Ovary (tissue), 9 donors: ENCODE data around the gene PLXNB2. TPM values are rescaled to one million over a fixed set of nuclear protein-coding genes. Genes with fewer than 3 reads are reported as not detected.
A peak's percentile ranks its signal among the peaks of the same experiment; 100 is the strongest.

Experiments used
- DNase-seq, 5 donors: peaks; one replicate each; pipeline ENCODE4 v3.0.0-alpha.2; 2019 to 2020
- H3K27ac ChIP-seq, 2 donors: fragments of 200-600 bp; one replicate each; pipeline versions ENCODE4 v1.5.1 to v1.8.0; 2019 to 2022
- H3K27me3 ChIP-seq: fragments of 200-600 bp; one replicate; pipeline ENCODE4 v1.8.0; 2022
- H3K36me3 ChIP-seq: fragments of 200-600 bp; sonication (generic); one replicate; pipeline ENCODE4 v1.5.1; 2019
- H3K4me1 ChIP-seq: one replicate; pipeline ENCODE4 v1.8.1; 2013; ENCODE audit warnings: mild to moderate bottlenecking, moderate library complexity; ENCODE audit not compliant: insufficient read depth
- H3K4me3 ChIP-seq: fragments of 200-600 bp; sonication (generic); one replicate; pipeline ENCODE4 v1.5.1; 2017
- H3K9me3 ChIP-seq, 2 donors: fragments of 200-600 bp in 1 of 2; sonication (generic) in 1 of 2; one replicate each; pipeline versions ENCODE4 v1.5.1 to v1.8.1; 2013 to 2019; ENCODE audit warnings: mild to moderate bottlenecking in 1 of 2, moderate library complexity in 1 of 2
- EP300 ChIP-seq: sonication (generic); formaldehyde crosslinking; IDR thresholded peaks from one replicate; pipeline ENCODE4 v1.6.1; 2017; ENCODE audit warnings: antibody characterized with exemption
- POLR2A ChIP-seq: fragments of 450-650 bp; IDR thresholded peaks from one replicate; pipeline ENCODE4 v1.6.1; 2017; ENCODE audit warnings: antibody characterized with exemption, mild to moderate bottlenecking, moderate library complexity
- WGBS, 3 donors: extraction: QIAGEN DNeasy Blood & Tissue Kit in 1 of 3; methylation state at CpG; one replicate each; pipeline versions ENCODE4 v1.1.5 to v1.1.7; 2013 to 2017; 5-methylcytosine and 5-hydroxymethylcytosine counted together
- intact Hi-C, 4 donors: fragments of 100-400 bp; cut with DNase I; formaldehyde crosslinking; loops; one replicate each; pipeline versions ENCODE4 v1.11.0 to v1.15.1; 2022 to 2023
- polyA plus RNA-seq, 2 donors: library from polyadenylated mRNA; stranded (reverse); fragments of 200-250 nt in 1 of 2; fragments of 350-450 nt in 1 of 2; fragmentation: Illumina TruSeq in 1 of 2; extraction: RNeasy Lipid Tissue Mini Kit (QIAGEN cat#74804) in 1 of 2; gene quantifications; one replicate each; pipeline ENCODE4 v1.2.3, GENCODE V29; 2013 to 2014
- total RNA-seq, 7 donors: library from RNA; depleted of rRNA in 2 of 7; stranded (reverse); fragments of >200 nt in 2 of 7; fragmentation: NEBNext Ultra II Directional in 3 of 7; extraction: Animal tissue kit (Norgen Biotek cat#: 25700) in 3 of 7; gene quantifications; one replicate each; pipeline versions ENCODE4 v1.1.0 to v1.2.4, GENCODE V29; 2016 to 2023
- TF ChIP-seq, protein P1 (sequence below), 3 donors: fragments of 450-650 bp in 2 of 3; fragments of 200-600 bp in 1 of 3; IDR thresholded peaks; one replicate each; pipeline versions ENCODE4 v1.5.1 to v1.8.0; 2016 to 2022; ENCODE audit warnings: antibody characterized with exemption in 3 of 3, mild to moderate bottlenecking in 1 of 3
- donor health status: DM: no; HTN: no; CAD: no; lungs with moderate emphysema.
- donor health status: DM: no; HTN: no; CAD: no.
- donor health status: Bipolar disorder and iron deficiency.
- donor health status: DM: yes; HTN: yes; CAD: no.
- donor health status: DM: no; HTN: no; CAD: no.
- donor health status: DM: yes; HTN: yes; CAD: no.

The PLXNB2 gene
- total and polyA plus RNA-seq, 9 donors, result 26.5 to 274 (median 205) TPM

DNA sequence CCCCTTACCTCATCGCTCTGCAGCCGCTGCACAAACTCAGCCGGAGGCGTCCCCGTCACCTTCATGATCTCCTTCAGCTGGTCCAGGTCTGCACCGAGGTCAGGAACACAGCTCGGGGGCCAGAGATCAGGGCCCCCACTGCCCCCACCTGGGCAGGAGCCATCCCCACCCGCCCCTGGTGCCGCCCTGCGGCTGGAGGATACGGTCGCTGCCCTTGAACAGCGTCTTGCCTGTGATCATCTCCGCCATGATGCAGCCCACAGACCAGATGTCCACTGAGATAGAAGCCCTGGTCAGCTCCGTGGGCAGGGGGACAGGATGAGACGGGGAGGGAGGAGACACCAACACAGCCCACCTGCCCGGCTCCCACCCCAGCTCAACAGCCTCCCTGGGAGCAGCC is 51.8 kb downstream of the PLXNB2 start:
- H3K27me3 ChIP-seq, result no peaks in the 10 kb centered on the region
- H3K4me3 ChIP-seq, result no peak overlapping the region
- intact Hi-C loops, result loop anchor here in 1 of 4 donors (10.0 kb wide), 1 partner anchor 269 kb away; the partner anchor contains the start of gene SCO2
- no peaks in the 10 kb centered on the region for H3K9me3 ChIP-seq
- H3K4me1 ChIP-seq, result peaks cover 6% of the 10 kb centered on the region
- TF ChIP-seq EP300 (no peak), POLR2A (no peak)
- TF ChIP-seq, protein P1, sequence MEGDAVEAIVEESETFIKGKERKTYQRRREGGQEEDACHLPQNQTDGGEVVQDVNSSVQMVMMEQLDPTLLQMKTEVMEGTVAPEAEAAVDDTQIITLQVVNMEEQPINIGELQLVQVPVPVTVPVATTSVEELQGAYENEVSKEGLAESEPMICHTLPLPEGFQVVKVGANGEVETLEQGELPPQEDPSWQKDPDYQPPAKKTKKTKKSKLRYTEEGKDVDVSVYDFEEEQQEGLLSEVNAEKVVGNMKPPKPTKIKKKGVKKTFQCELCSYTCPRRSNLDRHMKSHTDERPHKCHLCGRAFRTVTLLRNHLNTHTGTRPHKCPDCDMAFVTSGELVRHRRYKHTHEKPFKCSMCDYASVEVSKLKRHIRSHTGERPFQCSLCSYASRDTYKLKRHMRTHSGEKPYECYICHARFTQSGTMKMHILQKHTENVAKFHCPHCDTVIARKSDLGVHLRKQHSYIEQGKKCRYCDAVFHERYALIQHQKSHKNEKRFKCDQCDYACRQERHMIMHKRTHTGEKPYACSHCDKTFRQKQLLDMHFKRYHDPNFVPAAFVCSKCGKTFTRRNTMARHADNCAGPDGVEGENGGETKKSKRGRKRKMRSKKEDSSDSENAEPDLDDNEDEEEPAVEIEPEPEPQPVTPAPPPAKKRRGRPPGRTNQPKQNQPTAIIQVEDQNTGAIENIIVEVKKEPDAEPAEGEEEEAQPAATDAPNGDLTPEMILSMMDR (IDR thresholded peaks at IDR 0.05), result no peak
- no peak overlapping the region for H3K27ac ChIP-seq
- 83 to 87% (median 85%) methylated on average over 16 to 17 of the region's 17 CpGs for WGBS, 3 donors
- no peaks in the 10 kb centered on the region for H3K36me3 ChIP-seq
- DNase-seq, result no peak

DNA sequence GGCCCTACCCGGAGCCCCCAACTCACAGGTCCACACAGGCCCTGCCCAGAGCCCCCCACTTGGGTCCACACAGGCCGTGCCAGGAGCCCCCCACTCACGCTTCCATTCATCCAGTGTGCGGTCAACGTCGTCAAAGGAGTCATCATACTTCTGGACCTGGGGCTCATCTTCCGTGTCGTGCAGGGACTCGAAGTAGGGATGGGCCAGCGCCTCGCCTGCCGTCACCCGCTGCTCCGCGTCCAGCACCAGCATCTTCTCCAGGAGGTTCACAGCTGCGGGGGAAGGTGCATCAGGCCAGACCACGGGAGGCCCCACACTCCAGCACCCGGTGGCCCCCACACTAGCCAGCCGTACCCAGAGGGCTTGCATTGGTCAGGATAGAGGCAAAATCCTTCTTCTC is 52.3 kb downstream of the PLXNB2 start:
- 81 to 85% (median 84%) methylated on average over 19 of the region's 19 CpGs for WGBS, 3 donors
- intact Hi-C loops, result loop anchor here in 1 of 4 donors (10.0 kb wide), 1 partner anchor 270 kb away; the partner anchor contains the start of gene SCO2
- H3K4me1 ChIP-seq, result peaks cover 6% of the 10 kb centered on the region

DNA sequence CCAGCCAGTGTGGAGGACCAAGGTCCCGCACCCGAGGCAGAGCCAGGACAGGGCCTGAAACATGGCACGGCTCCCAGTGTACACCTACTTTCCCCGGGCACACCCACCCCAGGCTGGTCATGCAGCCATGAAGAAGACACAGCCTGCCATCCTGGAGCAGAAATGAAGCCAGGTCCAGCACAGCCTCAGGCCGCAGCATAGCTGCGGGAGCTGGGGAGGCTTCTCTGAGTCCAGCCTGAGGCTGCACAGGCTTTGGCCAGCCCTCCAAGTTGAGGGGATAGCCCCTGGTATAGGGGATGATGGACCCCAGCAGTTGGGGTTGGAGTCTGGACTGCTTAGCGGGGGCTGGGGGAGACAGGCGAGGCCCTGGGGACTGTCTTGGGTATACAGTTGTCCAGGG is 53.5 kb downstream of the PLXNB2 start:
- intact Hi-C loops, result loop anchor here in 3 of 4 donors (5.0 to 10.0 kb wide), 2 partner anchors 88 to 271 kb away; partner anchors contain the start of genes PPP6R2 (in 2 of the 3) and SCO2 (in 1 of the 3)
- Histone ChIP-seq H3K27me3 (no peaks in the 10 kb centered on the region), H3K4me1 (peaks cover 7% of the 10 kb centered on the region), H3K9me3 (no peaks in the 10 kb centered on the region), H3K36me3 (no peaks in the 10 kb centered on the region), H3K27ac (no peak overlapping the region), H3K4me3 (no peak overlapping the region)
- 61 to 71% (median 64%) methylated on average over 8 of the region's 8 CpGs for WGBS, 3 donors
- TF ChIP-seq, protein P1 (IDR thresholded peaks at IDR 0.05), result no peak
- TF ChIP-seq POLR2A (no peak), EP300 (no peak)
- DNase-seq, result peak in 1 of 5 donors; percentile 31

More for the DNA sequence above, 52.3 kb downstream of the PLXNB2 start:
- no peak overlapping the region for H3K4me3 ChIP-seq
- no peak for DNase-seq
- H3K27me3 ChIP-seq, result no peaks in the 10 kb centered on the region
- no peak overlapping the region for H3K27ac ChIP-seq
- TF ChIP-seq, protein P1 (IDR thresholded peaks at IDR 0.05), result no peak
- TF ChIP-seq POLR2A (no peak), EP300 (no peak)
- no peaks in the 10 kb centered on the region for H3K9me3 ChIP-seq
- no peaks in the 10 kb centered on the region for H3K36me3 ChIP-seq

DNA sequence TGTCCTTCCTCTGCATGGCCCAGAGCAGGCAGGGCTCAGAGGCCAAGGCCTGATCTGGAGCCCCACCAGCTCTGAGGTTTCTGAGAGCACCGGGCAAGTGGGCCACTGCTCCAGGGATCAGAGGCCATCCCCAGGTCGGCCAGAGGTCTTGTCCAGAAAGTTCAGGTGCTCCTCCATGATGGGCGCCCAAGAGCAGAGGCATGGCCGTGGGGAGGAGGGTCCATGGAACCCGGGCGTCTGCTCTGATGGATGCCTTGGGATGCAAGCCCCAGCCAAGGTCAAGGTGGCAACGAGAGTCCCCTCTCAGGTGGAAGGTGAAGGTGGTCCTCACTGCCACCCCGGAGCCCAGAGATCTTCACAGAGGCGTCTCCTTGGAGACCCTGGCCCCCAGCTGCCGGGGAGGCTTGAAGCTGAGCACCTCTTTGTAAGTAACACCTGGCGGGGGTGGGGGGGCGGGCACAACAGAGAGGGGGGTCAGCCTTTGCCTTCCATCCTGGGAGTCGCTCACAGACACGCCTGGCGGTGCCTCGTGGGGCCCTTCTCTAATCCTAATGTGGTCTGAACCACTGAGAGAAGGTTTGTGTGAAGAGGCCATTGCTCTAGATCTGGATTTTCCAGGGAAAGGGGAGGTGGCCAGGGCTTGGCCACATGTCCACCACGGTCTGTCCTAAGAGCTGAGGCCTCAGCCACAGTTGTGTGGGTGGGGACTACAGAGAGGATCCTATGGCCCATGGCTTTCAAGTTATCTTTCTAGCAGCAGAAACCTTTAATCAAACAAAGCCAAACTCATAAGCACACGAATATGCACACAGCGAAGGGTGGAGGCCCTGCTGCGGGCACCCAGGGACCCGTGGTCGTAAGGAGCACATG is 54.2 kb downstream of the PLXNB2 start:
- TF ChIP-seq EP300, result no peak
- TF ChIP-seq, protein P1 (IDR thresholded peaks at IDR 0.05), result no peak
- no peak for TF ChIP-seq POLR2A
- Histone ChIP-seq H3K4me3 (no peak overlapping the region), H3K4me1 (peaks cover 7% of the 10 kb centered on the region), H3K27me3 (no peaks in the 10 kb centered on the region), H3K36me3 (no peaks in the 10 kb centered on the region), H3K9me3 (no peaks in the 10 kb centered on the region), H3K27ac (no peak overlapping the region)
- intact Hi-C loops, result loop anchor here in 3 of 4 donors (5.0 to 10.0 kb wide), 2 partner anchors 89 to 272 kb away; partner anchors contain the start of genes PPP6R2 (in 2 of the 3) and SCO2 (in 1 of the 3)
- WGBS, 3 donors, result 76 to 80% (median 76%) methylated on average over 22 of the region's 22 CpGs
- peak in 3 of 5 donors; percentile 28 to 40 (median 35) for DNase-seq
